Neutrophil (primary cell): ENCODE data around the gene ST6GALNAC5.

Experiments used
- H3K27ac ChIP-seq: fragments of 200-600 bp; sonication (generic); 2 replicates; pipeline ENCODE4 v1.5.1; 2016; ENCODE audit warnings: mild to moderate bottlenecking, moderate library complexity
- H3K27me3 ChIP-seq: fragments of 200-600 bp; sonication (generic); 2 replicates; pipeline ENCODE4 v1.6.0; 2016; ENCODE audit warnings: mild to moderate bottlenecking
- H3K36me3 ChIP-seq: fragments of 200-600 bp; sonication (generic); 2 replicates; pipeline ENCODE4 v1.5.1; 2017
- H3K4me1 ChIP-seq, 2 experiments: fragments of 200-600 bp in 1 of 2; sonication (generic) in 1 of 2; 1 replicate in 1 of 2; 2 replicates in 1 of 2; pipeline versions ENCODE4 v1.5.1 to v1.6.1; 2013 to 2016; ENCODE audit warnings: low read depth in 1 of 2, low read length in 1 of 2, mild to moderate bottlenecking in 1 of 2, moderate library complexity in 1 of 2; ENCODE audit not compliant: control insufficient read depth in 1 of 2, insufficient read depth in 1 of 2
- H3K4me3 ChIP-seq, 2 experiments: fragments of 200-600 bp in 1 of 2; sonication (generic) in 1 of 2; 1 replicate in 1 of 2; 2 replicates in 1 of 2; pipeline ENCODE4 v1.5.1; 2013 to 2016; ENCODE audit warnings: low read depth in 1 of 2, low read length in 1 of 2, mild to moderate bottlenecking in 1 of 2, moderate library complexity in 1 of 2
- H3K9me3 ChIP-seq: fragments of 200-600 bp; sonication (generic); 2 replicates; pipeline ENCODE4 v1.5.1; 2016
- TF ChIP-seq, protein P1 (sequence below): fragments of 200-600 bp; sonication (generic); IDR thresholded peaks from 2 replicates; pipeline ENCODE4 v1.5.1; 2016; ENCODE audit warnings: antibody characterized with exemption

The ST6GALNAC5 gene

DNA sequence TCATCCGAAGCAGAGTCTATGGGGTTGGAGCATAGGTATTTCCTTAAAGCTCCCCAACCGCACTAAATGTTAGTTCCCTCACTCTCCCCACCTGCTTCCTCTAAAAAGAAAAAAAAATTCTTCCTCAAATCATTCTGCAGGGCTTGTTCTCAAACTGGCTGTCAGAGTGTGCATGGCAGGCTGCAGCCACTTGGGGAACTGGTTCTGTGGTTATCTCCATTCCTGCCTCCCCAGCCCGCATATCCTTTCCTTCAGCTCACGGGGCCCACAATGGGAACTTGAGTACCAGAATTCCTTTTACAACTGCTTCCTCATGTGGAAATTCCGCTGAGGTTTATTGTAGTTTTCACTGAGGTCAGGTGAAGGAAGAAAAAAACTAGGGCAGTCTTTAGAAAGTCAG lies 192.7 kb downstream of the ST6GALNAC5 start:
- no peaks in the 10 kb centered on the region for H3K9me3 ChIP-seq
- H3K4me3 ChIP-seq = no peak overlapping the region
- H3K36me3 ChIP-seq = no peaks in the 10 kb centered on the region
- peaks cover 26% of the 10 kb centered on the region for H3K27me3 ChIP-seq
- H3K4me1 ChIP-seq = no peaks in the 10 kb centered on the region
- no peak overlapping the region for H3K27ac ChIP-seq
- TF ChIP-seq, protein P1, sequence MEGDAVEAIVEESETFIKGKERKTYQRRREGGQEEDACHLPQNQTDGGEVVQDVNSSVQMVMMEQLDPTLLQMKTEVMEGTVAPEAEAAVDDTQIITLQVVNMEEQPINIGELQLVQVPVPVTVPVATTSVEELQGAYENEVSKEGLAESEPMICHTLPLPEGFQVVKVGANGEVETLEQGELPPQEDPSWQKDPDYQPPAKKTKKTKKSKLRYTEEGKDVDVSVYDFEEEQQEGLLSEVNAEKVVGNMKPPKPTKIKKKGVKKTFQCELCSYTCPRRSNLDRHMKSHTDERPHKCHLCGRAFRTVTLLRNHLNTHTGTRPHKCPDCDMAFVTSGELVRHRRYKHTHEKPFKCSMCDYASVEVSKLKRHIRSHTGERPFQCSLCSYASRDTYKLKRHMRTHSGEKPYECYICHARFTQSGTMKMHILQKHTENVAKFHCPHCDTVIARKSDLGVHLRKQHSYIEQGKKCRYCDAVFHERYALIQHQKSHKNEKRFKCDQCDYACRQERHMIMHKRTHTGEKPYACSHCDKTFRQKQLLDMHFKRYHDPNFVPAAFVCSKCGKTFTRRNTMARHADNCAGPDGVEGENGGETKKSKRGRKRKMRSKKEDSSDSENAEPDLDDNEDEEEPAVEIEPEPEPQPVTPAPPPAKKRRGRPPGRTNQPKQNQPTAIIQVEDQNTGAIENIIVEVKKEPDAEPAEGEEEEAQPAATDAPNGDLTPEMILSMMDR = no peak

- Histone ChIP-seq H3K27ac (no peak overlapping the region), H3K4me1 (no peaks in the 10 kb centered on the region), H3K36me3 (no peaks in the 10 kb centered on the region), H3K4me3 (no peak overlapping the region), H3K9me3 (no peaks in the 10 kb centered on the region), H3K27me3 (peaks cover 26% of the 10 kb centered on the region)
- TF ChIP-seq, protein P1 = no peak
Observed at GRCh38 chr1:77061162-77061561, 193.9 kb downstream of the ST6GALNAC5 start.

- no peaks in the 10 kb centered on the region for H3K36me3 ChIP-seq
- H3K27ac ChIP-seq = no peak overlapping the region
- peaks cover 26% of the 10 kb centered on the region for H3K27me3 ChIP-seq
- H3K9me3 ChIP-seq = no peaks in the 10 kb centered on the region
- no peaks in the 10 kb centered on the region for H3K4me1 ChIP-seq
- TF ChIP-seq, protein P1 = no peak
- H3K4me3 ChIP-seq = no peak overlapping the region
Observed at GRCh38 chr1:77063118-77063517, 195.8 kb downstream of the ST6GALNAC5 start.

GRCh38 chr1:77064246-77064645 lies 197.0 kb downstream of the ST6GALNAC5 start:
- H3K36me3 ChIP-seq = no peaks in the 10 kb centered on the region
- H3K27me3 ChIP-seq = peaks cover 26% of the 10 kb centered on the region
- H3K27ac ChIP-seq = no peak overlapping the region
- no peak overlapping the region for H3K4me3 ChIP-seq
- TF ChIP-seq, protein P1 = no peak
- no peaks in the 10 kb centered on the region for H3K9me3 ChIP-seq
- no peaks in the 10 kb centered on the region for H3K4me1 ChIP-seq

- Histone ChIP-seq H3K27me3 (peaks cover 16% of the 10 kb centered on the region), H3K9me3 (no peaks in the 10 kb centered on the region), H3K4me1 (no peaks in the 10 kb centered on the region), H3K27ac (no peak overlapping the region), H3K4me3 (no peak overlapping the region), H3K36me3 (no peaks in the 10 kb centered on the region)
- TF ChIP-seq, protein P1 = no peak
Observed at GRCh38 chr1:77065693-77066342, 198.5 kb downstream of the ST6GALNAC5 start.
